ENCODE results near the gene KCNH1.

KCNH1 gene

DNA sequence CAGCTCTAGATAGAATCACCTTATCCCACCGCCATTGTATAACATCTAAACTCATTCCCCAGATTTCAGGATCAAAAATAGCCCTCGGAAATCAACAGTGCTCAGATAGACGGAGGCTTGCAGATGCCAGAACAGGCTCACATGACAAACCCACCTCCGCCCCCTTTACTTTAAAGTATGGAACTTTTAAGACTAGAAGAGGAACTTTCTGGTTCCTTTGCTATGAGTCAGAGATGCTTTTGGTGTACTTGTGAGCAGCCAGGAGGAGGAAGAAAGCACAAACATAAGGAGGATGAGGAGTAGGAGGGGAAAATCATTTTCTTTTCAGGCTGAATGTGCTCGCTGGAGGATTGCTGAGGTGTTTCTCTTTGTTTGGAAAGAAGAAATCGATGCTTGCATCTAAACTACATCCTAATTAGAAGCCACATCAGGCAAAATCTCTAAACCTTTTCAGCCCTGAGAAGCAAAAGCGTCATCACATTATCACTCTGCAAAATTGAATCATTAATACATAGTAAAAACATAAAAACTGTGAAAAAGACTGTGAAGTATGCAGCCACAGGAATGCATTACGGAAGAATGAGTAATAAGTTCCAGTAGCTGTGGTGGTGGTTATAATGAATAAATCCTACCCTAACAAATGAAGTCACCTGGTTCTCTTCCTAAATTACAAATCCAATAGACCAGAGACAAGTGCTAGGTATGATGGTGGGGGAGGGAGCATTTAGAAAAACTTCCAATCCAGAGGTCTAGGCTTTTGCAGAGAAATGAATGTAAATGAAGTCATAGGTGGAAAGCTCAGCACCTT, 251.3 kb downstream of the KCNH1 start:
- Histone ChIP-seq H3K27ac (ENCODE audit: low read length) (no peak overlapping the region), H3K36me3 (ENCODE audit: control insufficient read depth, insufficient read depth, low read length) (no peaks in the 10 kb centered on the region), H3K27me3 (ENCODE audit: control insufficient read depth, insufficient read depth, low read length) (no peaks in the 10 kb centered on the region), H3K9me3 (ENCODE audit: control insufficient read depth, insufficient read depth, low read length) (no peaks in the 10 kb centered on the region), H3K4me3 (ENCODE audit: low read length) (no peak overlapping the region), H3K4me1 (ENCODE audit: control insufficient read depth, insufficient read depth, low read length) (no peaks in the 10 kb centered on the region)
- no peak for DNase-seq (ENCODE audit: low read depth, low spot score)
- WGBS (ENCODE audit: insufficient coverage, insufficient read length) = no CpG with 5 or more reads among the region's 8 CpGs

DNA sequence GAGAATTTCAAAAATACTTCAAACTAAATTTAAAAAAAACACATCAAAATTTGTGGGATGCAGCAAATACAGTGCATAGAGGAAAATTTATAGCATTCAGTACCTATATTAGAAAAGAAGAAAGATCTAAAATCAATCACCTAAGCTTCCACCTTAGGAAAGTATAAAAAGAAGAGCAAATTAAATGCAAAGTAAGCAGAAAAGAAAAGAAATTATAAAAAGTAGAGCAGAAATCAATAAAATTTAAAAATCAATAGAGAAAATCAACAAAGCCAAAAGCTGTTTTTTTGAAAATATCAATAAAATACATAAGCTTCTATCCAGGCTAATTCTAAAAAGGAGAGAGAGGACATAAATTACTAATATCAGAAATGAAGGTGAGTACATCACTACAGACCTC, 255.4 kb downstream of the KCNH1 start:
- H3K4me1 ChIP-seq (ENCODE audit: control insufficient read depth, insufficient read depth, low read length) = no peaks in the 10 kb centered on the region

DNA sequence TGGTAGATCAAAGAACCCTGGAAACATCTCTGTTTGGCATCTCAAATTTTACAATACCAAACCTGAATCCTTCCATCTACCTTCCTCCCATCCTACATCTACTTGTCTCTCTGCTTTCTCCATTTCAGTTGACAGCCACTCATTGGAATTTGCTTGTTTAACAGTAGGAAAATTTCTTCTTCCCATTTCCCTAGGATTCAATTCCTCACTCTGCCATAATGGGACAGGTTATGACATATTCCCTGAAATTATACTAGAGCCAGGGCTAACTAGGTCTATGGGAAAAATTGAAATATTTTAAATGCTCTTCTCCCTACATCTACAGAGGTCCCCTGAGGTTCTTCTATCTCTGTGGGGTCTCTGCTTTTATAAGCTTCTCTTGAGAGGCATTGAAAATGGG, 257.7 kb downstream of the KCNH1 start:
- no peak overlapping the region for H3K27ac ChIP-seq (ENCODE audit: low read length)
- DNase-seq (ENCODE audit: low read depth, low spot score) = no peak
- H3K4me1 ChIP-seq (ENCODE audit: control insufficient read depth, insufficient read depth, low read length) = no peaks in the 10 kb centered on the region
- no peaks in the 10 kb centered on the region for H3K36me3 ChIP-seq (ENCODE audit: control insufficient read depth, insufficient read depth, low read length)
- no peak overlapping the region for H3K4me3 ChIP-seq (ENCODE audit: low read length)
- H3K9me3 ChIP-seq (ENCODE audit: control insufficient read depth, insufficient read depth, low read length) = no peaks in the 10 kb centered on the region
- no peaks in the 10 kb centered on the region for H3K27me3 ChIP-seq (ENCODE audit: control insufficient read depth, insufficient read depth, low read length)

More for the DNA sequence above, 255.4 kb downstream of the KCNH1 start:
- Histone ChIP-seq H3K27me3 (ENCODE audit: control insufficient read depth, insufficient read depth, low read length) (no peaks in the 10 kb centered on the region), H3K36me3 (ENCODE audit: control insufficient read depth, insufficient read depth, low read length) (no peaks in the 10 kb centered on the region), H3K4me3 (ENCODE audit: low read length) (no peak overlapping the region), H3K27ac (ENCODE audit: low read length) (no peak overlapping the region), H3K9me3 (ENCODE audit: control insufficient read depth, insufficient read depth, low read length) (no peaks in the 10 kb centered on the region)
- no peak for DNase-seq (ENCODE audit: low read depth, low spot score)

DNA sequence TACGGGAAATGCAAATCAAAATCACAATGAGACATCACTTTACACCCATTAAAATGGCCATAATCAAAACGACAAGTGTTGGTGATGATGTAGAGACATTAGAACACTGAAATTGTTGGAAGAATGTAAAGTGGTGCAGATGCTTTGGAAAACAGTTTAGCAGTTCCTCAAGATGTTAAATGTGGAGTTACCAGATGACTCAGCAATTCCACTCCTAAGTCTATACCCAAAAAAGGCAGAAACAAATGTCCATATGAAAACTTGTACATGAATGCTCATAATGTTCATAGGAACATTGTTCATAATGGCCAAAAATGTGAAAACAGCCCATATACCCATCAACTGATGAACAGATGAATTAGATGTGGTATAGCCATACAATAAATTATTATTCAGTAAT, 267.4 kb downstream of the KCNH1 start:
- no peaks in the 10 kb centered on the region for H3K4me1 ChIP-seq (ENCODE audit: control insufficient read depth, insufficient read depth, low read length)
- H3K4me3 ChIP-seq (ENCODE audit: low read length) = no peak overlapping the region
- no CpG with 5 or more reads among the region's 2 CpGs for WGBS (ENCODE audit: insufficient coverage, insufficient read length)
- H3K9me3 ChIP-seq (ENCODE audit: control insufficient read depth, insufficient read depth, low read length) = no peaks in the 10 kb centered on the region
- no peaks in the 10 kb centered on the region for H3K27me3 ChIP-seq (ENCODE audit: control insufficient read depth, insufficient read depth, low read length)
- no peaks in the 10 kb centered on the region for H3K36me3 ChIP-seq (ENCODE audit: control insufficient read depth, insufficient read depth, low read length)
- no peak for DNase-seq (ENCODE audit: low read depth, low spot score)
- H3K27ac ChIP-seq (ENCODE audit: low read length) = no peak overlapping the region

DNA sequence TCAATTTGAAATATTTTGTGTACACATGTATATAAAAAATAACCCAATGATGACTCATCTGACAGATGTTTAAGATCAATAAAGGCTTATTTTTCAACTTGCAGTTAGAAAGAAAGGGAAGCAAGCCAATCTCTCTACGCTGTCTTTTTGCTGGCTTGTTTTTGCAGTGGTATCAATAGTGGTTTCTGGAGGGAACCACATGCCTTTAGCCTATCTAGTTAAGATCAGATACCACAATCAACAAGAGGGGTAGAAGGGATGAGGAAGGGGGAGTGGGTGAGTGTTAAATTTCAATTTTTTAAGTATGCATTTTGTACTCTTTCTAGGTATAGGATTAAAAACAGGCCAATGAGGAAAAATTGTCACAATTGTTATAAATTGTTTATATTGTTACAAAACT, 276.2 kb downstream of the KCNH1 start:
- H3K9me3 ChIP-seq (ENCODE audit: control insufficient read depth, insufficient read depth, low read length) = no peaks in the 10 kb centered on the region
- H3K4me3 ChIP-seq (ENCODE audit: low read length) = no peak overlapping the region
- no peak overlapping the region for H3K27ac ChIP-seq (ENCODE audit: low read length)
- no peaks in the 10 kb centered on the region for H3K36me3 ChIP-seq (ENCODE audit: control insufficient read depth, insufficient read depth, low read length)
- DNase-seq (ENCODE audit: low read depth, low spot score) = no peak
- no CpG with 5 or more reads among the region's 1 CpG for WGBS (ENCODE audit: insufficient coverage, insufficient read length)
- H3K4me1 ChIP-seq (ENCODE audit: control insufficient read depth, insufficient read depth, low read length) = no peaks in the 10 kb centered on the region
- H3K27me3 ChIP-seq (ENCODE audit: control insufficient read depth, insufficient read depth, low read length) = no peaks in the 10 kb centered on the region

DNA sequence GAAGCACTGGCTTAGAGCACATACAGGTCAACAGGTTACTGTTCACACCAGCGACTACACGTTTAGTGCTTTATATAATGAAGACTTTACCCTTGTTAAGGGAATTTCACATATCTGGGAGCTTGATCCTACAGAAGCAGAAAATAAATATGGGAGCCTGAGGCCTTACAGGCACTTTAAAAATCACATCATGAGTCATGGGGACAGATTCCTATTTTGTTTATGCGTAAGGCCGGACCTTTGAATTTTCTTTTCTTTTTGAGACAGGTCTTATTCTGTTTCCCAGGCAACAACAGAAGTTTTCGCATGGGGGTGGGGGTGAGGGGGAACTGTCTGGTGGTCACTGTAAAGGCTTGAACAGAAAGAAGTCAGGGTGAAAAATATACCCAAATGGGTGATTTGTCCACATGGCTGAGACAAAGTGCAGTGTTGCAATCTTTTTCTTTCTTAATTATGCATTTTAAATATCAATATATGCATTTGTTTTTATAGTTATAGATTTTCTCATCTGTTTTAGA, 276.7 kb downstream of the KCNH1 start:
- no peaks in the 10 kb centered on the region for H3K4me1 ChIP-seq (ENCODE audit: control insufficient read depth, insufficient read depth, low read length)
- DNase-seq (ENCODE audit: low read depth, low spot score) = no peak
- no peaks in the 10 kb centered on the region for H3K9me3 ChIP-seq (ENCODE audit: control insufficient read depth, insufficient read depth, low read length)
- H3K4me3 ChIP-seq (ENCODE audit: low read length) = no peak overlapping the region
- no peaks in the 10 kb centered on the region for H3K27me3 ChIP-seq (ENCODE audit: control insufficient read depth, insufficient read depth, low read length)
- no peak overlapping the region for H3K27ac ChIP-seq (ENCODE audit: low read length)
- no CpG with 5 or more reads among the region's 5 CpGs for WGBS (ENCODE audit: insufficient coverage, insufficient read length)
- no peaks in the 10 kb centered on the region for H3K36me3 ChIP-seq (ENCODE audit: control insufficient read depth, insufficient read depth, low read length)

DNA sequence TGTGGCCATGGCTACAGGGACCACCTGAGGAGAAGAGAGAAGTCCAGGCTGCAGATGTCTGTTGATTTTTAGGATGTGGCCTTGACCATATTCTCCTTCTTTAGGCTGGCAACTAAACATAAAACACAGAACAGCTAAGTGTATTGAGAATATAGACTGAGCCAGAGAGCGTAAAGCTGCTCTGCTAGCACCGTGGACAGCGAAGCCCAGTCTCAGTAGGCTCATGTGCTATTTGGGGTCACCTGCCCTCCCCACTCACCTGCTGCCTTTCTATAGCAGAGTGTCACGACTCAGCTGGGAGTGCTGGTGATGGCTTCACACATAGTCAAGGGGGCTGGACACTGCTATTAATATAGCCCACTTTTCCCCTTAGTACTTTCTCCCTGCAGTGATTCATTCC, 278.5 kb downstream of the KCNH1 start:
- H3K9me3 ChIP-seq (ENCODE audit: control insufficient read depth, insufficient read depth, low read length) = no peaks in the 10 kb centered on the region
- no peaks in the 10 kb centered on the region for H3K27me3 ChIP-seq (ENCODE audit: control insufficient read depth, insufficient read depth, low read length)
- H3K36me3 ChIP-seq (ENCODE audit: control insufficient read depth, insufficient read depth, low read length) = no peaks in the 10 kb centered on the region
- no peak for DNase-seq (ENCODE audit: low read depth, low spot score)
- no CpG with 5 or more reads among the region's 4 CpGs for WGBS (ENCODE audit: insufficient coverage, insufficient read length)
- H3K4me3 ChIP-seq (ENCODE audit: low read length) = no peak overlapping the region
- no peak overlapping the region for H3K27ac ChIP-seq (ENCODE audit: low read length)
- H3K4me1 ChIP-seq (ENCODE audit: control insufficient read depth, insufficient read depth, low read length) = no peaks in the 10 kb centered on the region

DNA sequence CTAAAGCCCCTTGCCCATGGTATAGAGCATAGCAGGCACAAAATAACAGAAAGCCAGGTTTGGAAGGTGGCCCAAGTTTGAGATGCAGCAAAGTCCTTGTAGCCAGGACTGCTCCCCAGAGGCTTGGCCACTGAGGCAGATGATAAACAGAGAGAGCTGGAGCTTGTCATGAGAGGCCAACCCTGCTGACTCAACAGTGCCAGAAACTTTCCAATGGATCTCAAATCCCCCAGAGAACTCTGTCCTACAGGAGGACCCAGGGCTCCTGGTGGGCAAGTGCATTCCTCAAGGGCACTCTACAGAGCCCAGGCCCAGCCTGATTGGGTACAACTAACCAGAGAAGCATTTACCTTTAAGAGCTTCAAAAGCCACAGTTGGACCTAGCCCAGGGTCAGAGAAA, 280.7 kb downstream of the KCNH1 start:
- DNase-seq (ENCODE audit: low read depth, low spot score) = no peak
- H3K4me1 ChIP-seq (ENCODE audit: control insufficient read depth, insufficient read depth, low read length) = no peaks in the 10 kb centered on the region
- no peaks in the 10 kb centered on the region for H3K36me3 ChIP-seq (ENCODE audit: control insufficient read depth, insufficient read depth, low read length)
- H3K4me3 ChIP-seq (ENCODE audit: low read length) = no peak overlapping the region
- no peak overlapping the region for H3K27ac ChIP-seq (ENCODE audit: low read length)
- H3K27me3 ChIP-seq (ENCODE audit: control insufficient read depth, insufficient read depth, low read length) = no peaks in the 10 kb centered on the region
- no peaks in the 10 kb centered on the region for H3K9me3 ChIP-seq (ENCODE audit: control insufficient read depth, insufficient read depth, low read length)

DNA sequence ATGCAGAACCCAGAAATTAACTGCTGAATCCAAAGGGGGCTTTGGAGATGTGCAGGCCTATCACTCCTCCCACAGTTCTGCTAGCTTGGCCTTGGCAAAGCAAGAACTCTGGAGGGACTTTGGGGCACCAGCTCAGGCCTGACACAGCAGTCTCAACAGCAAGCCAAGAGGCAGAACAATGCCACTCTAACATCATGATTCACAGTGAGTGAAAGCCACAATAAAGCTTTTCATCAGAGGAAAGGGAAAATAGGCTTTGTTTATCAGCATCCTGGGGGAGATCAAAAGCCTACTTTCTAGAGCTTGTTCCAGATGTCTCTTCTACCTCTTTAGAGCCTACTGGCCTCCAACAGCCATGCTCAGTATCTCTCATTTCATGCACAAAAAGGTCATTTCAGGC, 283.4 kb downstream of the KCNH1 start:
- Histone ChIP-seq H3K4me1 (ENCODE audit: control insufficient read depth, insufficient read depth, low read length) (no peaks in the 10 kb centered on the region), H3K27me3 (ENCODE audit: control insufficient read depth, insufficient read depth, low read length) (no peaks in the 10 kb centered on the region), H3K36me3 (ENCODE audit: control insufficient read depth, insufficient read depth, low read length) (no peaks in the 10 kb centered on the region), H3K4me3 (ENCODE audit: low read length) (no peak overlapping the region), H3K27ac (ENCODE audit: low read length) (no peak overlapping the region), H3K9me3 (ENCODE audit: control insufficient read depth, insufficient read depth, low read length) (no peaks in the 10 kb centered on the region)
- DNase-seq (ENCODE audit: low read depth, low spot score) = no peak

DNA sequence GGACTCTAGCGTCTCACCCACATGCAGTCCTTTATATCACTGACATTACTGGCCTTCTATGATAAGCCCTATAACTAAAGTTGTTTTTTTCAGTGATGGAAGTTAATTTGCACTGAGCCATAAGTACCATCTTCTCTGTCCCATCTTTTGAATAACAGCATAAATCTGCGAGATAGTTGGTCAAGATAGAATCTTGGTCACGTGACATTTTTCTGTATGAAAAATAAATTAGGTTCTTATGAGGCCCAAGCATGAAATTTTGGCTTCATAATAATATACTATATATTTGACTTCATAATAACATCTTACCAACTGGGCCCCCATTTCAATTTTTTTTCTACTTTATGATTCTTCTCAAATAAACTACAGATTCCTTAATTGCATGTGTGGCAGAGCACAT, 285.5 kb downstream of the KCNH1 start:
- H3K36me3 ChIP-seq (ENCODE audit: control insufficient read depth, insufficient read depth, low read length) = no peaks in the 10 kb centered on the region
- no CpG with 5 or more reads among the region's 3 CpGs for WGBS (ENCODE audit: insufficient coverage, insufficient read length)
- H3K27me3 ChIP-seq (ENCODE audit: control insufficient read depth, insufficient read depth, low read length) = no peaks in the 10 kb centered on the region
- no peaks in the 10 kb centered on the region for H3K9me3 ChIP-seq (ENCODE audit: control insufficient read depth, insufficient read depth, low read length)
- H3K27ac ChIP-seq (ENCODE audit: low read length) = no peak overlapping the region
- no peak for DNase-seq (ENCODE audit: low read depth, low spot score)
- no peaks in the 10 kb centered on the region for H3K4me1 ChIP-seq (ENCODE audit: control insufficient read depth, insufficient read depth, low read length)
- H3K4me3 ChIP-seq (ENCODE audit: low read length) = no peak overlapping the region

DNA sequence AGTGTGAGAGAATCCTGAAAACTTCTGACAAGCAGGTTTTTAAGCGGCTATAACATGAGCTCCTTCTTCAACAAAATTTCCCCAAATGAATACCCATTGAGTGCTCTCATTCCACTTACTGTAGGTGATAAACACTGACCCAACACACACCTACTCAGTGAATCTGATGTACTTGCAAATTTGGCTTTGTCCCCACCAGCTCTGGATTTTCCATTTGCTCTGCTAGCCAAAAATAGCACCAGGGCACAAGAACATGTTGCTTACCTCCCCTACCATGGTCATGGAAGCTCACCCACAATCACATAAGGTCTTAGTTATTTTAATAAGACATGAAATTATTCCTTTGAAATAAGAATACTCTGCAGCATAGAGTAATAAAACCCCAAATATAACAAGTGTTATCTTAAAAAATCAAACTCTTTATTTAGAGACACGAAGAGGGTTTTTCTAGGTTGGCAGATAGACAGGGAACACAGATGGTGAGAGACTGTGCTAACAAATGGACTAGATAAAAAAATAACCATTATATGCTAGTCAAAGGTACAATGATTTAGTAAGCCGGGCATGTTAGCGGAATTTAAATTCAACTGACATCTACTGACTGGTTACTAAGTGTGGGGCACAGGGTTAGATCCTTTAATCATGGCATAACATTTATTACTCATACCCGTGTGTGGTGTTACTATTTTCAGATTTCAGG, 291.9 kb downstream of the KCNH1 start:
- no peak overlapping the region for H3K27ac ChIP-seq (ENCODE audit: low read length)
- no peaks in the 10 kb centered on the region for H3K9me3 ChIP-seq (ENCODE audit: control insufficient read depth, insufficient read depth, low read length)
- H3K4me1 ChIP-seq (ENCODE audit: control insufficient read depth, insufficient read depth, low read length) = no peaks in the 10 kb centered on the region
- H3K4me3 ChIP-seq (ENCODE audit: low read length) = no peak overlapping the region
- DNase-seq (ENCODE audit: low read depth, low spot score) = no peak
- no CpG with 5 or more reads among the region's 5 CpGs for WGBS (ENCODE audit: insufficient coverage, insufficient read length)
- H3K27me3 ChIP-seq (ENCODE audit: control insufficient read depth, insufficient read depth, low read length) = no peaks in the 10 kb centered on the region
- H3K36me3 ChIP-seq (ENCODE audit: control insufficient read depth, insufficient read depth, low read length) = no peaks in the 10 kb centered on the region
